HG02884 (cell line): ENCODE results near the gene SLC16A1.
A peak's percentile ranks its signal among the peaks of the same experiment; 100 is the strongest.
"Not testable (repeated sequence)": the region's sequence is repeated elsewhere in the genome, so short reads cannot be mapped to it uniquely, and the experiment has no call there.

Experiments used
- ATAC-seq: cut with Tn5 transposase; IDR thresholded peaks from one replicate; pipeline ENCODE4 v1.9.1; 2021; ENCODE audit warnings: mild to moderate bottlenecking, moderate library complexity; ENCODE audit not compliant: unreplicated experiment

SLC16A1 gene

GRCh38 chr1:112973788-112974187 lies 17.8 kb upstream of the SLC16A1 start:
- no peak for ATAC-seq

- no peak for ATAC-seq
Measured at GRCh38 chr1:112971006-112971405, 15.0 kb upstream of the SLC16A1 start.

- no peak for ATAC-seq
Measured at GRCh38 chr1:112964347-112964746, 8.4 kb upstream of the SLC16A1 start.

- ATAC-seq = no peak
Measured at GRCh38 chr1:112961072-112961471, 5.1 kb upstream of the SLC16A1 start.

GRCh38 chr1:112960384-112960783 lies 4.4 kb upstream of the SLC16A1 start:
- no peak for ATAC-seq

- ATAC-seq = not testable (repeated sequence)
Measured at GRCh38 chr1:112958236-112958635, 2.2 kb upstream of the SLC16A1 start.

- ATAC-seq = peak; percentile 52
Measured at GRCh38 chr1:112957133-112957812, 1.3 kb upstream of the SLC16A1 start.

GRCh38 chr1:112956544-112957132 lies 642 bp upstream of the SLC16A1 start:
- ATAC-seq = peak; percentile 2

GRCh38 chr1:112954945-112955772 lies 837 bp downstream of the SLC16A1 start:
- ATAC-seq = peak; percentile 15

GRCh38 chr1:112954017-112954650 lies 1.9 kb downstream of the SLC16A1 start:
- no peak for ATAC-seq

- no peak for ATAC-seq
Measured at GRCh38 chr1:112950426-112950825, 5.6 kb downstream of the SLC16A1 start.

- no peak for ATAC-seq
Measured at GRCh38 chr1:112946683-112947082, 9.3 kb downstream of the SLC16A1 start.

- ATAC-seq = no peak
Measured at GRCh38 chr1:112939810-112940209, 16.2 kb downstream of the SLC16A1 start.

GRCh38 chr1:112938210-112938609 lies 17.8 kb downstream of the SLC16A1 start:
- ATAC-seq = no peak

GRCh38 chr1:112937495-112937894 lies 18.5 kb downstream of the SLC16A1 start:
- ATAC-seq = no peak

- no peak for ATAC-seq
Measured at GRCh38 chr1:112937070-112937469, 18.9 kb downstream of the SLC16A1 start.

GRCh38 chr1:112935461-112936111 lies 20.4 kb downstream of the SLC16A1 start:
- ATAC-seq = no peak

GRCh38 chr1:112934577-112934976 lies 21.4 kb downstream of the SLC16A1 start:
- no peak for ATAC-seq

GRCh38 chr1:112933820-112934571 lies 22.0 kb downstream of the SLC16A1 start:
- no peak for ATAC-seq

GRCh38 chr1:112929979-112930378 lies 26.0 kb downstream of the SLC16A1 start:
- ATAC-seq = no peak
